HG02798 (cell line): ENCODE results near the gene MTG2.

Experiments
- ATAC-seq: cut with Tn5 transposase; IDR thresholded peaks from one replicate; pipeline ENCODE4 v1.9.1; 2021; ENCODE audit warnings: mild to moderate bottlenecking; ENCODE audit not compliant: unreplicated experiment, poor library complexity

Gene MTG2

GRCh38 chr20:62178316-62179161, 4.3 kb upstream of the MTG2 start:
- no peak for ATAC-seq

- ATAC-seq = no peak
Measured at GRCh38 chr20:62179162-62179504, 3.7 kb upstream of the MTG2 start.

- ATAC-seq = no peak
Measured at GRCh38 chr20:62181808-62182207, 1.0 kb upstream of the MTG2 start.

GRCh38 chr20:62183426-62184142, 756 bp downstream of the MTG2 start:
- ATAC-seq = no peak

- ATAC-seq = no peak
Measured at GRCh38 chr20:62186096-62186426, 3.2 kb downstream of the MTG2 start.

GRCh38 chr20:62186887-62187866, 4.3 kb downstream of the MTG2 start:
- no peak for ATAC-seq

GRCh38 chr20:62190639-62191411, 8.0 kb downstream of the MTG2 start:
- ATAC-seq = no peak

- ATAC-seq = no peak
Measured at GRCh38 chr20:62191781-62192559, 9.1 kb downstream of the MTG2 start.

GRCh38 chr20:62192635-62193034, 9.8 kb downstream of the MTG2 start:
- no peak for ATAC-seq

- no peak for ATAC-seq
Measured at GRCh38 chr20:62193079-62194025, 10.5 kb downstream of the MTG2 start.

GRCh38 chr20:62195075-62195405, 12.2 kb downstream of the MTG2 start:
- ATAC-seq = no peak

GRCh38 chr20:62195736-62196135, 12.9 kb downstream of the MTG2 start:
- no peak for ATAC-seq

GRCh38 chr20:62196286-62196685, 13.5 kb downstream of the MTG2 start:
- no peak for ATAC-seq

GRCh38 chr20:62197311-62197710, 14.5 kb downstream of the MTG2 start:
- ATAC-seq = no peak

GRCh38 chr20:62197801-62198200, 15.0 kb downstream of the MTG2 start:
- no peak for ATAC-seq

- ATAC-seq = no peak
Measured at GRCh38 chr20:62198496-62198895, 15.7 kb downstream of the MTG2 start.

- no peak for ATAC-seq
Measured at GRCh38 chr20:62198931-62199330, 16.1 kb downstream of the MTG2 start.

- ATAC-seq = no peak
Measured at GRCh38 chr20:62200491-62201172, 17.8 kb downstream of the MTG2 start.
